ENCODE data around the gene MS4A13.
A peak's percentile ranks its signal among the peaks of the same experiment; 100 is the strongest.

Gene MS4A13

DNA sequence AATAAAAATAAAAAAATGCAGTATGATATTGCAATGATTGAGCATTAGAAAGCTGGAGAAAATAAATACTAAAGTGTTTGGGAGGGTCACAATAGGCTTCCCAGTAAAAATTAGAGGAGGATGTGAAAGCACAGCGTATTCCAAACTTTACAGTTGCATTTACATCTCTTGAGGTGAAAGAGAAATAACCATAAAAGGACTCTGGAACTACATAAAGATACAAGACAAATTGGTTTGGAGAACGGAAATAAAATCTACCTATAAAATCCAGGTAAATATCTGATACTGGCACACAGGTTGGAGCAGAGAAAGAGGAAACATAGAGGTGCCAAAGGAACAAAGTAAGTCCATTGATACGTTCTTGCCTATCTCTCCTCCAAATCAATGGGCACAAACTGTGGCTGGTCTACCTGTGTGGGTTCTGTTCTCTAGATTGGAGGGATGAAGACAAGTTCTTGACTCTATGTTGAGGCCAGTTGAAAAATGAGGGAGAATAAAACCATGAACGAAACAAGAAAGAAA lies 22.6 kb upstream of the MS4A13 start, which contains the start of gene MS4A12:
TSS of gene MS4A12 (plus strand) at position 291 of the 522 bp plus-strand sequence. CDS start 4,541 bp downstream, outside the sequence.
- H4K20me1 ChIP-seq (ENCODE audit: insufficient read depth, low read length), result no peaks in the 10 kb centered on the region
- no peaks in the 10 kb centered on the region for H3K79me2 ChIP-seq (ENCODE audit: insufficient read depth, low read length)
- TF ChIP-seq EZH2 (IDR thresholded peaks at IDR 0.05; ENCODE audit: borderline replicate concordance, low read length), result no peak
- TF ChIP-seq, protein P1, sequence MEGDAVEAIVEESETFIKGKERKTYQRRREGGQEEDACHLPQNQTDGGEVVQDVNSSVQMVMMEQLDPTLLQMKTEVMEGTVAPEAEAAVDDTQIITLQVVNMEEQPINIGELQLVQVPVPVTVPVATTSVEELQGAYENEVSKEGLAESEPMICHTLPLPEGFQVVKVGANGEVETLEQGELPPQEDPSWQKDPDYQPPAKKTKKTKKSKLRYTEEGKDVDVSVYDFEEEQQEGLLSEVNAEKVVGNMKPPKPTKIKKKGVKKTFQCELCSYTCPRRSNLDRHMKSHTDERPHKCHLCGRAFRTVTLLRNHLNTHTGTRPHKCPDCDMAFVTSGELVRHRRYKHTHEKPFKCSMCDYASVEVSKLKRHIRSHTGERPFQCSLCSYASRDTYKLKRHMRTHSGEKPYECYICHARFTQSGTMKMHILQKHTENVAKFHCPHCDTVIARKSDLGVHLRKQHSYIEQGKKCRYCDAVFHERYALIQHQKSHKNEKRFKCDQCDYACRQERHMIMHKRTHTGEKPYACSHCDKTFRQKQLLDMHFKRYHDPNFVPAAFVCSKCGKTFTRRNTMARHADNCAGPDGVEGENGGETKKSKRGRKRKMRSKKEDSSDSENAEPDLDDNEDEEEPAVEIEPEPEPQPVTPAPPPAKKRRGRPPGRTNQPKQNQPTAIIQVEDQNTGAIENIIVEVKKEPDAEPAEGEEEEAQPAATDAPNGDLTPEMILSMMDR (IDR thresholded peaks at IDR 0.05; ENCODE audit: low read length), result no peak

GRCh38 chr11:60493454-60493853 lies 21.7 kb upstream of the MS4A13 start:
- Histone ChIP-seq H3K36me3 (ENCODE audit: insufficient read depth, low read length) (no peaks in the 10 kb centered on the region), H3K79me2 (ENCODE audit: insufficient read depth, low read length) (no peaks in the 10 kb centered on the region), H3K4me2 (ENCODE audit: low read length) (no peak overlapping the region), H4K20me1 (ENCODE audit: insufficient read depth, low read length) (no peaks in the 10 kb centered on the region), H3K27me3 (ENCODE audit: insufficient read depth, low read length) (no peaks in the 10 kb centered on the region), H3K9me2 (ENCODE audit: low read depth, low read length) (no peaks in the 10 kb centered on the region), H3K9me3 (ENCODE audit: low read length) (no peaks in the 10 kb centered on the region), H3F3A (ENCODE audit: insufficient read depth, low read length) (no peaks in the 10 kb centered on the region), H3K27ac (ENCODE audit: low read depth, low read length, poor library complexity, severe bottlenecking) (no peak overlapping the region), H2AFZ (ENCODE audit: low read length) (no peak overlapping the region), H3K4me3 (ENCODE audit: low read depth, low read length, poor library complexity, severe bottlenecking) (no peak overlapping the region), H3K9ac (ENCODE audit: low read length) (no peak overlapping the region), H3K4me1 (ENCODE audit: insufficient read depth, low read length, severe bottlenecking) (peaks cover 13% of the 10 kb centered on the region)
- TF ChIP-seq, protein P1 (IDR thresholded peaks at IDR 0.05; ENCODE audit: low read length), result no peak
- no peak for TF ChIP-seq EZH2 (IDR thresholded peaks at IDR 0.05; ENCODE audit: borderline replicate concordance, low read length)

More for the DNA sequence above, 22.6 kb upstream of the MS4A13 start, which contains the start of gene MS4A12:
- Histone ChIP-seq H3F3A (ENCODE audit: insufficient read depth, low read length) (no peaks in the 10 kb centered on the region), H2AFZ (ENCODE audit: low read length) (no peak within 1 kb of the TSS), H3K27me3 (ENCODE audit: insufficient read depth, low read length) (no peaks in the 10 kb centered on the region), H3K9ac (ENCODE audit: low read length) (no peak within 1 kb of the TSS), H3K4me1 (ENCODE audit: insufficient read depth, low read length, severe bottlenecking) (peaks cover 4% of the 10 kb centered on the region), H3K36me3 (ENCODE audit: insufficient read depth, low read length) (no peaks in the 10 kb centered on the region), H3K9me2 (ENCODE audit: low read depth, low read length) (no peaks in the 10 kb centered on the region), H3K9me3 (ENCODE audit: low read length) (no peaks in the 10 kb centered on the region), H3K4me3 (ENCODE audit: low read depth, low read length, poor library complexity, severe bottlenecking) (no peak within 1 kb of the TSS), H3K4me2 (ENCODE audit: low read length) (no peak within 1 kb of the TSS), H3K27ac (ENCODE audit: low read depth, low read length, poor library complexity, severe bottlenecking) (no peak within 1 kb of the TSS)

- Histone ChIP-seq H3K4me1 (ENCODE audit: insufficient read depth, low read length, severe bottlenecking) (peaks cover 27% of the 10 kb centered on the region), H3K4me3 (ENCODE audit: low read depth, low read length, poor library complexity, severe bottlenecking) (peak overlapping the region; percentile 29), H3K9me3 (ENCODE audit: low read length) (no peaks in the 10 kb centered on the region), H3K79me2 (ENCODE audit: insufficient read depth, low read length) (no peaks in the 10 kb centered on the region), H3K9me2 (ENCODE audit: low read depth, low read length) (no peaks in the 10 kb centered on the region), H3K36me3 (ENCODE audit: insufficient read depth, low read length) (no peaks in the 10 kb centered on the region), H3K9ac (ENCODE audit: low read length) (peak overlapping the region; percentile 41; the same call in 1 of the 2 replicates), H3K27ac (ENCODE audit: low read depth, low read length, poor library complexity, severe bottlenecking) (peak overlapping the region; percentile 98), H3F3A (ENCODE audit: insufficient read depth, low read length) (no peaks in the 10 kb centered on the region), H4K20me1 (ENCODE audit: insufficient read depth, low read length) (no peaks in the 10 kb centered on the region), H3K27me3 (ENCODE audit: insufficient read depth, low read length) (no peaks in the 10 kb centered on the region), H2AFZ (ENCODE audit: low read length) (peak overlapping the region; percentile 98; the same call in 1 of the 2 replicates), H3K4me2 (ENCODE audit: low read length) (peak overlapping the region; percentile 62)
- no peak for TF ChIP-seq EZH2 (IDR thresholded peaks at IDR 0.05; ENCODE audit: borderline replicate concordance, low read length)
Measured at GRCh38 chr11:60498399-60498798, 16.8 kb upstream of the MS4A13 start.

GRCh38 chr11:60498853-60499252 lies 16.3 kb upstream of the MS4A13 start:
- H3K4me1 ChIP-seq (ENCODE audit: insufficient read depth, low read length, severe bottlenecking), result peaks cover 27% of the 10 kb centered on the region

More at GRCh38 chr11:60498853-60499252, 16.3 kb upstream of the MS4A13 start:
- Histone ChIP-seq H3K27ac (ENCODE audit: low read depth, low read length, poor library complexity, severe bottlenecking) (peak overlapping the region; percentile 98), H3K4me3 (ENCODE audit: low read depth, low read length, poor library complexity, severe bottlenecking) (peak overlapping the region; percentile 29), H4K20me1 (ENCODE audit: insufficient read depth, low read length) (no peaks in the 10 kb centered on the region), H3K9me3 (ENCODE audit: low read length) (no peaks in the 10 kb centered on the region), H3K36me3 (ENCODE audit: insufficient read depth, low read length) (no peaks in the 10 kb centered on the region), H3F3A (ENCODE audit: insufficient read depth, low read length) (no peaks in the 10 kb centered on the region), H3K9me2 (ENCODE audit: low read depth, low read length) (no peaks in the 10 kb centered on the region), H3K4me2 (ENCODE audit: low read length) (peak overlapping the region; percentile 62), H3K9ac (ENCODE audit: low read length) (peak overlapping the region; percentile 41; the same call in 1 of the 2 replicates), H3K27me3 (ENCODE audit: insufficient read depth, low read length) (no peaks in the 10 kb centered on the region), H3K79me2 (ENCODE audit: insufficient read depth, low read length) (no peaks in the 10 kb centered on the region), H2AFZ (ENCODE audit: low read length) (peak overlapping the region; percentile 98; the same call in 1 of the 2 replicates)
- TF ChIP-seq, protein P1 (IDR thresholded peaks at IDR 0.05; ENCODE audit: low read length), result no peak
- no peak for TF ChIP-seq EZH2 (IDR thresholded peaks at IDR 0.05; ENCODE audit: borderline replicate concordance, low read length)
